Right ventricle myocardium inferior (tissue), 1 donor: ENCODE data around the gene TNP2. TPM values are rescaled to one million over a fixed set of nuclear protein-coding genes. Genes with fewer than 3 reads are reported as not detected.
A peak's percentile ranks its signal among the peaks of the same experiment; 100 is the strongest.
"Not testable (repeated sequence)": the region's sequence is repeated elsewhere in the genome, so short reads cannot be mapped to it uniquely, and the experiment has no call there.

Experiments
- ATAC-seq: fragments of 200-7000 bp; cut with Tn5 transposase; one replicate; pipeline ENCODE4 v1.9.1; 2020; ENCODE audit warnings: mild to moderate bottlenecking, moderate library complexity
- DNase-seq: peaks from one replicate; pipeline ENCODE4 v3.0.0; 2021; ENCODE audit errors: missing footprints
- intact Hi-C: fragments of 100-400 bp; cut with DNase I; formaldehyde crosslinking; loops from one replicate; pipeline ENCODE4 v1.11.0; 2022
- total RNA-seq: library from RNA; stranded (reverse); fragmentation: NEBNext Ultra II Directional; extraction: Animal tissue kit (Norgen Biotek cat#: 25700); gene quantifications from one replicate; pipeline ENCODE4 v1.2.1, GENCODE V29; 2021
- donor health status: DM: no; HTN: yes; CAD: no; lungs with severe emphysema.

The TNP2 gene
- total RNA-seq, 1 donor from 2014 or later: not detected

DNA sequence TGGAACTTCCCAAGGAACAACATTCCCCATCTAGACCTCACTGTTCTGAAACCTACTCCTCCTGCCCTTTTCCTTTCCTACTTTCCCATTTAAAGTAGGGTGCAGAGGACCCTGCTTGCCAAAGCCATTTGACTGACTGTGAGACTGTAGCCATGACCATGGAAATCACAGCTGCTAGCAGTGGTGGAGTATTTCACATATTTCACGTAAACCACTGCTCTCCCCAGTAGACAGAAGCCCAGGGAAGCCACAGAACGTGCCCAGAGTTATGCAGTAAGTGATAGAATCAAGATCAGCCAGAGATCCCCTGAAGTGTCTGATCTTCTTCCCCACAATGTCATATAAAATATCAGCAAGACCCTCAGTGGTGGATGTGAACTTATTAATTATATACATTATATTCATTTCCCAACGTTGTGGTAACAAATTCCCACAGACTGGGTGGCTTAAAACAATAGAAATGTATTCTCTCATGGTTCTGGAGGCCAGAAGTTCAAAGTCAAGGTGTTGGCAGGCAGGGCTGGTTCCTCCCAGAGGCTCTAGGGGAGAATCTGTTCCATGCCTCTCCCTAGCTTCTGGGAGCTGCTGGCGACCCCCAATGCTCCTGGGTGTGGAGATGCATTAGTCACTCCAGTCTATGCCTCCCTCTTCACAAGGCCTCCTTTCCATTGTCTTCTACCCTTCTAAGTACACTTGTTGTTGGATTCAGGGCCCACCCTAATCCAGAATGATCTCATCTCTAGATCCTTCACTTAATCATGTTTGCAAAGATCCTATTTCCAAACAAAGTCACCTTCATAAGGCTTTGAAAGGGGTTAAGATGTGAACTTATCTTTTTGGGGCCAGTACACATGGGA lies 32.7 kb upstream of the TNP2 start:
- DNase-seq (no peak), ATAC-seq (no peak)
- intact Hi-C loops: no loop called here

DNA sequence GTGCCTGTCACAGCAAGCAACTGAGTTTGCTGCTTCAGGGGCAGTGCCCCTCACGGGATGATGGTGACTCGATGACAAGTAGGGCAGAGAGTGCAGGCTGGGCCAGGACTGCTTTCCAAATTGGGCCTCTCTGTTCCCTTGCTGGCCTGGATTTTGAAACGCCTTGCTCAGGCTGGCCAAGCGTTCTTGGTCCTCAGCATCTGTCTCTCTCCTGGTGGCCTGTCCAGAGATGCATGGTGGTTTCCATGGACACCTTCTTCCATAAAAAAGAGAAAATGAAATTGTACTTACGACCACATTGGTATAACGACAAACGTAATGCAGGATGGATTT lies 31.4 kb upstream of the TNP2 start:
- ATAC-seq: no peak
- intact Hi-C loops: no loop called here
- no peak for DNase-seq

DNA sequence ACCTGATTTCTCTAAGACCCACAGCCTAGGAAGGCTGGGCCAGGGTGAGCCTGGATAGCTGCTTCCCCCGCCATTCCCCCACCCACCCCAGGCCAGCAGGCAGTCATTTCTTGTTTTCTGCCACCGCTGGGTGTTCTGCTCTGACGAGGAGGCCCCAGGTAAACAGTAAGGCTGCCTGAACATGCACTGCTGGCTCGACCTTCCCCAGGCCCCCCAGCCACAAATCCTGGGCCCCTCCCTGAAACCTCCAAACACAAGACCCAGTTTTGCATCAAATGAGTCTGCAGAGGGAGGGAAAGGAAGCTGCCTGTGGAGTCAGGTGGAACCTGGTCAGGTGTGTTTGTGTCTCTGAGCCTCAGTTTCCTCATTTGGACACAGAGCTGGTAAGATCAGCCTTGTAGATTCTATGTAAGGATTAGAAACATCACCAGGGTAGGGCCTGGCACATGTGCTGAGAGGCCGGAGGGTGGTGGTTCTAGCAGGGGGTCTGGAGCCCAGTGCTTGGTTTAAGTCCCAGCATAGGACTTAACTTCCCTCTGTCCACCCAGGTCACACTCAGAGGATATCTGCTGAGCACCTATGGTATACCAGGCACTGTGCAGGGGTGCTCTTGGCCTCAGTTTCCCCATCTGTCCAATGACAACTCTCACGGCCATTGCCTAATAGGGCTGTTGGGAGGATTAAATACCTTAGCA lies 30.9 kb upstream of the TNP2 start:
- no peak for DNase-seq
- no peak for ATAC-seq
- intact Hi-C loops: loop anchor here (5.0 kb wide), 1 partner anchor 57 kb away; no protein-coding TSS in a partner anchor

DNA sequence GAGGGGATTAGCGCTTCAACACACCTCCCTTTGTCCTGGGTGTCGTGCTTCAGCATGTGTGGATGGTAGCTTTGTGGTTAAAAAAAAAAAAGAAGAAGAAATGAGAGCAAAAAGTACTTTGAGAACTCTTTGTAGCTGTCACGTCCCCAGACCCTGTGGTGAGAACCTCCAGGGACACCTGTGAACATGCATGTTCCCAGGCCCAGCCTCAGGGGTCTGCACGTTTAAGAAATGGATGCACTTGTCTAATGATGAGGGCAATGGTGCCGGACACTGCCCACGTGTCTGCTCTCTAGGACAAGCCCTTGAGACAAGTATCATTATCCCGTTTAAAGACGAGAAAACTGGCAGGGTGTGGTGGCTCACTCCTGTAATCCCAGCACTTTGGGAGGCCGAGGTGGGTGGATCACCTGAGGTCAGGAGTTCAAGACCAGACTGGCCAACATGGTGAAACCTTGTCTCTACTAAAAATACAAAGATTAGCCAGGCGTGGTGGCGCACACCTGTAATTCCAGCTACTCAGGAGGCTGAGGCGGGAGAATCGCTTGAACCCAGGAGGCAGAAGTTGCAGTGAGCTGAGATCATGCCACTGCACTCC lies 29.9 kb upstream of the TNP2 start:
- not testable (repeated sequence) for ATAC-seq, DNase-seq
- intact Hi-C loops: loop anchor here (5.0 kb wide), 1 partner anchor 58 kb away; no protein-coding TSS in a partner anchor

DNA sequence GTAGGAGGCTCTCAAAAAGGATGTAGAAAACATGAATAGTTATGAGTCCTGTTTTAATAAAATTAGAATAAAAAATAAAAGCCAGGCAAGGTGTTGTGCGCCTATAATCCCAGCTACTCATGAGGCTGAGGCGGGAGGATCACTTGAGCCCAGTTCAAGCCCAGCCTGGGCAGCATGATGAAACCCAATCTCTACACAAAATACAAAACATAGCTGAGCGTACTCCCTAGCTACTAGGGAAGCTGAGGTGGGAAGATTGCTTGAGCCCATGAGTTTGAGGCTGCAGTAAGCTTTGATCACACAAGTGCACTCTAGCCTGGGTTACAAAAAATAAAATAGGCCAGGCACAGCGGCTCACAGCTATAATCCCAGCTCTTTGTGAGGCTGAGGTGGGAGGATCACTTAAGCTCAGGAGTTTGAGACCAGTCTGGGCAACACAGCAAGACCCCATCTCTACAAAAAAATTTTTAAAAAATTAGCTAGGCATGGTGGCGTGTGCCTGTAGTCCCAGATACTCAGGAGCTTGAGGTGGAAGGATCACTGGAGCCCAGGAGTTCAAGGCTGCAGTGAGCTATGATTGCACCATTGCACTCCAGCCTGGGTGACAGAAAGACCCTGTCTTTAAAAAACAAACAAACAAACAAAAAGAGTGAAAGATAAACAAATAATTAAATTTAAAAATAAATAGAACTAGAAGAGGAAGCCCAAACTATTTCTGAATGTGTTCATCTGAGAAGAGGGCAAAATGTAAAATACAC lies 29.2 kb upstream of the TNP2 start:
- DNase-seq: no peak
- ATAC-seq: no peak
- intact Hi-C loops: loop anchor here (5.0 kb wide), 1 partner anchor 59 kb away; no protein-coding TSS in a partner anchor

DNA sequence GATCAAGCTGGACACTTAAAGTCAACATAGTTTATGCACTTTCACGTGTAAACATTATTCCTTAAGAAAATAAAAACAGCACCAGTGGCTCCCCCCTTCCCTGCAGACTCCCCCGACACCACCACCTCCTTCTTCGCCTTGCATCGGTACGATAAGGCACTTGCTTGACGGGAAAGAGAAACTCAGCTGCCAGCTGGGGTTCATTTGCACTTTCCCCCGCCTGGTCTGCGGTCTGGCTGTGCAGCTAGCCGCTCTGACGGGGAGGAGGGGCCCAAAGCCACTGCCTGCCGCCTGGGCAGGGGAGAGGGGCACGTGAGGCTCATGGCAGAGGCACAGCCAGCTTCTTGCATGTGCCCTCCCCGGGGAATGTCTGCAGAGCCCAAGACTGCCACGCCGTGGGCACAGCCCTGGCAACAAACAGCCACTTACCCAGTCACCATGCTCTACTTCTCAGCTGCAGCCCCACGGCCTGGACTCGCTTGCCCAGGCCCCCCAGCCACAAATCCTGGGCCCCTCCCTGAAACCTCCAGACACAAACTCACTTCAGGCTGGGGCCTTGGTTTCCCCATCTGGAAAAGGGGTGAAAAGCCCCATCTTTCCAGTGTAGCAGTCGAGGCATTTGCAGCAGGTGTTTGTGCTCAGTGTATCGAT lies 28.5 kb upstream of the TNP2 start:
- DNase-seq: peak; percentile 82
- peak; percentile 95 for ATAC-seq
- intact Hi-C loops: loop anchor here (2.0 to 5.0 kb wide), 3 partner anchors 39 to 327 kb away; no protein-coding TSS in a partner anchor

DNA sequence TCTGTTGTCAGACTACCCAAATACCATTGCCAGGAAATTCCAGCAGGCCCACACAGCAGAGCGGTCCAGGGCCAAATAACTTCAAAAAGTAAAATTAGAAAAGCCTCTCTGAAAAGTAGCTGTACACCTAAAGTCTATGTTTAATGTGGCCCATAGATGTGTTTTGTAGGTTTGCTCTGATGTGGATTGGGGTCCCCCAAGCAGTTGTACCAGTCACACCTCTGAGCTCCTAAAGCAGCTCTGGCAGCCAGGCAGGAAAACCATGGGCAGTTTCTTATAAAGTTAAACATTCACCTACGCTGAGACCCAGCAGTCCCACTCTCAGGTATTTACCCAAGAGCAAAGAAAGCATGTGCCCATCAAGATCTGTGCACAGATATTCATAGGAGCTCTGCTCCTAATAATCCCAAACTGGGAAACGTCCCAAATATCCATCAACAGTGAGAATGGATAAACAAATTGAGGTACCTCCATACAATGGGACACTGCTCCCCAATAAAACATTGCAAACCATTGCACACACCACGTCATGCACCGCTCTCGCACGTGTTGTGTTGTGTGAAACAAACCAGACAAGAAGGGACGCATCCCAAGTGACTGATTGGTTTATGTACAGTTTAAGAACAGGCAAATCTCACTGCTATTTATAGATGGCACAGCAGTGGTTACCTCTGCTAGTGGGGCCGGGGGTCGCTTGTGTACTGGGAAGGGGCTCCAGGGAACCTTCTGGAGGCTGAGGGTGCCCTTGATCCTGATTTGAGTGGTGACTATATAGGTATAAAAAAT lies 27.8 kb upstream of the TNP2 start:
- peak; percentile 74 for ATAC-seq
- intact Hi-C loops: loop anchor here (2.0 to 5.0 kb wide), 3 partner anchors 38 to 326 kb away; no protein-coding TSS in a partner anchor
- no peak for DNase-seq

DNA sequence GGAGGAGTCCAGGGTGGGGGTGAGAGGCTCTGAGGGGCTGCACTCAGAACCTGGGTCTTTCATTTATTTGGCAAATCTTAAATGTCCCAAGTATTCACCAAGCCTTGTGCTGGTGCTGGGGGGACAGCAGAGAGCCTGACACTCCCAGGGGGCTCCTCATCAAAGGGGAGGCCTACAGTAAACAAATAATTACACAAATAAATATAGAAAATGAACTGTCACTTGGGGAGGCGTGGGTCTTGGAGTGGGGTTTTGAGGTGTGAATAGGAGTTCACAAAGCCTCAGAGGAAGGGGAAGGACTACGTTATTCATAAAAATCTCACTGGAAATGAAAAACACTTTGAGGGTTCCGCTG lies 27.2 kb upstream of the TNP2 start:
- DNase-seq (no peak), ATAC-seq (no peak)
- intact Hi-C loops: loop anchor here (2.0 to 5.0 kb wide), 3 partner anchors 38 to 326 kb away; no protein-coding TSS in a partner anchor

DNA sequence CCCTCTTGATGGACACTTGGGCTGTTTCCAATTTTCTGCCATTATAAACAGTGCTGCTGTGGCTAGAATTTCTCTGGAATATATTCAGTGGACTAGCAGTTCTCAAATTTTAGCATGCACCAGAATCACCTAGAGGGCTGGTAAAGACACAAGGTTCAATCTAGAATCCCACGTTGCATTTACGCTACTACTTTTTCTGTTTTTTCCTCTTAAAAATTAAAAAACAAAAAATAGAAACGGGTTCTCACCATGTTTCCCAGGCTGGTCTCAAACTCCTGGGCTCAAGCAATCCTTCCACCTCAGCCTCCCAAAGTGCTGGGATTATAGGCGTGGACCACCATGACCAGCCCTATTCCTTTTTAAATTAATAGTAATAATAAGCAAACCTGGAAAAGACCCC lies 26.5 kb upstream of the TNP2 start:
- intact Hi-C loops: loop anchor here (2.0 to 5.0 kb wide), 3 partner anchors 37 to 325 kb away; no protein-coding TSS in a partner anchor
- ATAC-seq: no peak
- no peak for DNase-seq

DNA sequence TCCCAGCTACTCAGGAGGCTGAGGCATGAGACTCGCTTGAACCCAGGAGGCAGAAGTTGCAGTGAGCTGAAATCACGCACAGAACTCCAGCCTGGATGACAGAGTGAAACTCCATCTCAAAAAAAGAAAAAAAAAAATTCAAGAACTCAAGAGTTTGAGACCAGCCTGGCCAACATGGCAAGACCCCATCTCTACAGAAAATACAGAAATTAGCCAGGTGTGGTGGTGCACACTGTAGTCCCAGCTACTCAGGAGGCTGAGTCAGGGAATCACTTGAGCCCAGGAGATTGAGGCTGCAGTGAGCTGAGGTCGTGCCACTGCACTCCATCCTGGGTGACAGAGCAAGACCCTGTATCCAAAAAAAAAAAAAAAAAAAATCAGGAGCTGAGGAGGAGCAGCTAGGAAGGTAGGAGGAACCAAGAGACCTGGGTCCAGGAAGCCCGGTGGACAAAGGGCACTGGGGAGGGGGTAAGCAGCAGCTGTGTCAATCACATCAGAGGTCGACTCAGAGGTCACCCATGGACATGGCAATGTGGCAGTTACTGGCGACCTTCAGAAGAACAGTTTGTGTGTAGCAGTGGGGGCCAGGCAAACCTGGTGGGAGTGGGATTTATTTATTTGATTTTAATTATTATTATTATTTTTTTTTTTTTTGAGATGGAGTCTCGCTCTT lies 23.1 kb upstream of the TNP2 start:
- intact Hi-C loops: no loop called here
- ATAC-seq: no peak
- no peak for DNase-seq

DNA sequence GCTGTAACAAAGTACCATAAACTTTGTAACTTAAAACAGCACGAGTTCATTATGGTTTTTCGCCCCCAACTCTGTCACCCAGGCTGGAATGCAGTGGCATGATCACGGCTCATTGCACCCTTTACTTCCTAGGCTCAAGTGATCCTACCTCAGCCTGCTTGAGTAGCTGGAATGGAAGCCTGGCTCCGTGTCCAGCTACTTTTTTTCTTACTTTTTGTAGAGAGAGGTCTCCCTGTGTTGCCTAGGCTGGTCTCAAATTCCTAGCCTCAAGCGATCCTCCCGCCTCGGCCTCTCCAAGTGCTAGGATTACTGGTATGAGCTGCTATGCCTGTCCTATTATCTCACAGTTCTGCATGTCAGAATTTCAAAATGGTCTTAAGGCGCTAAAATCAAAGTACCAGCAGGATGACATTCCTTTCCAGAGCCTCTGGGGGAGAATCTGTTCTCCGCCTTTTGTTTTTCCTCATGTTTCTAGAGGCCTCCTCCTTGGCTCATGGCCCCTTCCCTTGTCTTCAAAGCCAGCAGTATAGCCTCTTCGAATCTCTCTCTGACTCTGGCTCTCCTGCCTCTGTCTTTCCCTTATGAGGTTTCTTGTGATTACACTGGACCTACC lies 22.1 kb upstream of the TNP2 start:
- ATAC-seq: no peak
- no peak for DNase-seq
- intact Hi-C loops: no loop called here

DNA sequence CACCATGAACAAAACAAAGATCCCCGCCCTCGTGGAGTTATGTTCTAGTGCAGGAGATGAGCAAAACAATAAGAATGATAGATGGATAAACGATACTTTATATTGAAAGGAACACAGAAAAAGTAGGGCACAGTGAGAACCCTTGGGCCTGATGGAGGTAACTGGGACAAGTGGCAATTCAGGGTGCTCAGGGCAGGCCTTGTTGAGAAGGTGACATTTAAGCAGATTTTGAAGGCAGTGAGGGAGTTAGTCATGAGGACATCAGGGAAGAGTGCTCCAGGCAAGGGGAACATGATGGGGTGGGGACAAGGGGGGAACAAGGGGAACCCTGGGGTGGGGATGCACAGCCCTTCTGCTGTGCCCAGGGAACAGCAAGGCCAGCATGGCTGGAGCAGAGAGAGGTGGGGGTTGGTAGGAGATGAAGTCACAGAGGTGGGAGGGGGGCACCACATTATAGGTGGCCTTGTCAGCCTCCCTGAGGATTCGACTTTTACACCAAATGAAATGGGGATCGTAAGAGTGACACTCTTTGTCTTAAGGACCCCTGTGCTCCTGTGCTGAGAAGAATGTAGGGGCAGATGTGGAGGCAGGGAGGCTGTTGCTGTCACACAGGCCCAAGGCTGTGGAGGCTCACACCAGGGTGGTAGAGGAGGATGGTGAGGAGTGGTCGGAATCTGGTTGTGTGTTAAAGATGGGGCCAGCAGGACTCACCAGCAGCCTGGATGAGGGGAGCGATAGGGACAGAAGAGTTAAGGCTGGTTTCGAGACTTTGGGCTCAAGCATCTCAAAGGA lies 21.2 kb upstream of the TNP2 start:
- intact Hi-C loops: no loop called here
- DNase-seq: no peak
- no peak for ATAC-seq

DNA sequence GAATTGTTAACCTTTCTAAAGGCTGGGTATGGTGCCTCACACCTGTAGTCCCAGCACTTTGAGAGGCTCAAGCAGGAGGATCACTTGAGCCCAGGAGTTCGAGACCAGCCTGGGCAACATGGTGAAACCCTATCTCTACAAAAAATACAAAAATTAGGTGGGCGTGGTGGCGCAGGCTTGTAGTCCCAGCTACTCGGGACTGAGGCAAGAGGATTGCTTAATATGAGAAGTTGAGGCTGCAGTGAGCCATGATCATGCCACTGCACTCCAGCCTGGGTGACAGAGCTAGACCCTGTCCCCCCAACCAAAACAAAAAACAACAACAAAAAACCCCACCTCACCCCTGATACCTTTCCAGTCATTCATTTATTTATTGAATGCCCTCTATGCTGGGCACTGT lies 20.6 kb upstream of the TNP2 start:
- ATAC-seq, DNase-seq, intact Hi-C loops: not testable (repeated sequence)

DNA sequence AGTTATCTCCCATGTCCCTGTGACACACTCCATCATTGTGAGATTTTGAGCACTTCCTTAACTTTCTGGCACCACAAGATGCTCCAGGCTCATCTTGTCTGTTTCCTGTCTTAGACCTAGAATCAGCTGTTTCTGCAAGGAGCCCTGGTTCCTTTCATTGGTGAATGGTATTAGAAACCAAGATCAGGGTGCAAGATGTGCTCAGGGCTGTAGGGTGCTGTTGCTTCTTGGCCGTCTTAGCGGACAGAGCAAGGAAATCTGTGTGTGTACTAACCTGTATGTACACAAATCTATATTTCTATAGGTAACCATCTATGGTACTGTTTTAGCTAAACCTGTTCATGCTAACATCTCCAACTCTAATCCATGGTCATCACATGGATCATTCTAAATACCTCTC lies 20.1 kb upstream of the TNP2 start:
- intact Hi-C loops: no loop called here
- DNase-seq: no peak
- no peak for ATAC-seq

DNA sequence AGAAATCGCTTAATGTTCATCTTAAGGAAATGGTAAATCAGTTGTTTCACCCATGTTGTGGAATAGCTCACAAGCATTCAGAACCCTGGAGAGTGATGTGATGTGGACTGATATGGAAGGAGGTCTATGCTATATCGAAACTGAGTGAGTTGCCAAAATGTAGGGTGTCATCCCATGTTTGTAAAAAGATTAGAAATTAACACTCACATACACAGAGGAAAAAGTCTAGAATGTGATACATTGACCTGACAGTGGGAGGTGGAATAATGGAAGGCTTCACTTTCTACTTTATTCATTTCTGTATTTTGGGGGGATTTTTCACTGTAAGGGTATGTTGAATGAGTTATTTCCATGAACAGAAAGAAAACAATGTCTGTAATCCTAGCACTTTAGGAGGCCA lies 16.7 kb upstream of the TNP2 start:
- ATAC-seq (no peak), DNase-seq (no peak)
- intact Hi-C loops: no loop called here

DNA sequence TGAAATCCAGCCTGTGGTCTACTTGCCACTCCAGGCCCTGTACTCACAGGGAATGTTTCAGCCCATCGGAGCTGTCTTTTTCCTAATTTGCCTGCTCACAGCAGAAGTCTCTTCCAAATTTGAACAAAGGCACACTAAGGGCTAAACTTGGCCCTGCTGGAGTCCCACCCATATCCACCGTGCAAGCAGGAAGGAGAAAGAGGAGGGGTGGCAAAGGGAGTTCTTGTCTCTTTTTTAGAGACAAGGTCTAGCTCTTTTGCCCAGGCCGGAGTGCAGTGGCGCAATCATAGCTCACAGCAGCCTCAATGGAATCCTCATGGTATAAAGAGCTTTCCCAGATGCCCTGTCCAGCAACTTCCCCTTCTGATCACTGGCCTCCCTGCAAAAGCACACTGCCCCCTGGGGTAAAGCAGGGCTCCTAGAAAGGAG lies 14.7 kb upstream of the TNP2 start:
- intact Hi-C loops: no loop called here
- ATAC-seq (no peak), DNase-seq (no peak)
